Keratinocyte (primary cell): ENCODE data around the gene KMT2A.

Source experiments
- EZH2 ChIP-seq: IDR thresholded peaks from one replicate; pipeline ENCODE4 v1.6.1; 2012; ENCODE audit warnings: inconsistent platforms, mild to moderate bottlenecking, low read length, moderate library complexity
- TF ChIP-seq, protein P1 (sequence below), 3 experiments: IDR thresholded peaks in 1 of 3; conservative IDR thresholded peaks in 1 of 3; optimal IDR thresholded peaks in 1 of 3; 2 replicates in 2 of 3; 3 replicates in 1 of 3; pipeline versions ENCODE3 to v1.5.1; 2011; ENCODE audit warnings: low read length in 3 of 3, mild to moderate bottlenecking in 3 of 3, moderate library complexity in 2 of 3, control low read depth in 1 of 3, inconsistent platforms in 1 of 3; ENCODE audit not compliant: insufficient read depth in 2 of 3; ENCODE audit errors: extremely low read depth in 1 of 3

DNA sequence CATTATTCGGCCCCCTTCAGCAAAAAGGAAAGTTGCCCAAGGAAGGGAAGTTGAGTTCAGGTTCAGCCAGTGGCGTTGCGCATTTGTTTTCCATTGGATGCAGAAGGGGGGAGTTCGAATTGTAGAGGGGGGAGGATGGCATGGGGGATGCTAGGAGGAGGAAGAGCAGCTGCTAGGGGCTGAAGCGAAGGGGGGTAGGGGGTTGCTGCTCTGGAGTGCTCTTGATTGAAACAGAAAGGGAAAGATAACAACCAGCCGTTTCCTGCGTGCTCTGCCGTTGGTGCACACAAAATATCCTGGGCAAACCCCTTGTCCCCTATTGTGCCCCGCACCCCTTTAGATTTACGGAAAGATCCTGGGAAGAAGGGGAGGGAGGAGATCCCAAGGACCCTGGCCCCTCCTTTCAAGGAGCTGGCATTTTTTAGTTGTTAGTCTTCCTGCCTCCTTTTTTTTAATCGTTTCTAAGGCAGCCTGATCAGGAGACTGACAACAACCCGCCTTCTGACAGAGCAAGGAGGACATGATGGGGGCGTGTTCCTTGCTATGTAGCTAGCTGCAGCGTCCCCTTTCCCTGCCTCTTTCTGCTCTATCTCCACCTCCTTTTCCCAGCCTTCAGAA, 2.1 kb downstream of the KMT2A start:
- TF ChIP-seq, protein P1, sequence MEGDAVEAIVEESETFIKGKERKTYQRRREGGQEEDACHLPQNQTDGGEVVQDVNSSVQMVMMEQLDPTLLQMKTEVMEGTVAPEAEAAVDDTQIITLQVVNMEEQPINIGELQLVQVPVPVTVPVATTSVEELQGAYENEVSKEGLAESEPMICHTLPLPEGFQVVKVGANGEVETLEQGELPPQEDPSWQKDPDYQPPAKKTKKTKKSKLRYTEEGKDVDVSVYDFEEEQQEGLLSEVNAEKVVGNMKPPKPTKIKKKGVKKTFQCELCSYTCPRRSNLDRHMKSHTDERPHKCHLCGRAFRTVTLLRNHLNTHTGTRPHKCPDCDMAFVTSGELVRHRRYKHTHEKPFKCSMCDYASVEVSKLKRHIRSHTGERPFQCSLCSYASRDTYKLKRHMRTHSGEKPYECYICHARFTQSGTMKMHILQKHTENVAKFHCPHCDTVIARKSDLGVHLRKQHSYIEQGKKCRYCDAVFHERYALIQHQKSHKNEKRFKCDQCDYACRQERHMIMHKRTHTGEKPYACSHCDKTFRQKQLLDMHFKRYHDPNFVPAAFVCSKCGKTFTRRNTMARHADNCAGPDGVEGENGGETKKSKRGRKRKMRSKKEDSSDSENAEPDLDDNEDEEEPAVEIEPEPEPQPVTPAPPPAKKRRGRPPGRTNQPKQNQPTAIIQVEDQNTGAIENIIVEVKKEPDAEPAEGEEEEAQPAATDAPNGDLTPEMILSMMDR (optimal IDR thresholded peaks at IDR 0.05 in 1 of 3, IDR thresholded peaks at IDR 0.05 in 1 of 3, conservative IDR thresholded peaks at IDR 0.05 in 1 of 3; ENCODE audit: extremely low read depth in 1 of 3, insufficient read depth in 2 of 3, low read length in 3 of 3): peak in 1 of 3 experiments; percentile 5
- no peak for TF ChIP-seq EZH2
